Measurements from ENCODE around the gene ZRSR2.
"Not testable (repeated sequence)": the region's sequence is repeated elsewhere in the genome, so short reads cannot be mapped to it uniquely, and the experiment has no call there.

GRCh38 chrX:15746651-15747050 lies 43.6 kb upstream of the ZRSR2 start:
- TF ChIP-seq SP1 (IDR thresholded peaks at IDR 0.05); NFRKB (IDR thresholded peaks at IDR 0.05); CTBP1 (IDR thresholded peaks at IDR 0.05; ENCODE audit: borderline replicate concordance); SUZ12 (IDR thresholded peaks at IDR 0.05); HDGF (IDR thresholded peaks at IDR 0.05; ENCODE audit: borderline replicate concordance); LEF1 (IDR thresholded peaks at IDR 0.05; ENCODE audit: borderline replicate concordance); ARNT (IDR thresholded peaks at IDR 0.05): not testable (repeated sequence)
